ENCODE results near the gene OR11A1.

DNA sequence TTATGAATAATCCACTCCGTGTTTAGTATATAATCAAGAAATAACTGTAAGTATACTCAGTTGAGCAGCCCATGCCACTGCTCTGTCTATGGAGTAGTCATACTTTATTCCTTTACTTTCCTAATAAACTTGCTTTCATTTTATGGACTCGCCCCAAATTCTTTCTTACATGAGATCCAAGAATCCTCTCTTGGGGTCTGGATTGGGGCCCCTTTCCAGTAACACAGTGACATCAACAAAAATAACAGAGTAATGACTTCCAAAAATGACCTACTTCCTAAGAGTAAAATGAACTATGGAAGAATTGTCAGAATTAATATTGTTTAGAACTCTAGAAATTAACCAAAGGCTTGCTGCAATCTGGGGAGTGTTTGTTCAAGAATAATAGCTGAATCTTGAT lies 8.9 kb upstream of the OR11A1 start:
- TF ChIP-seq POLR2AphosphoS5 (IDR thresholded peaks at IDR 0.05; ENCODE audit: low read depth, low read length) = no peak
- TF ChIP-seq POLR2A (IDR thresholded peaks at IDR 0.05; ENCODE audit: low read depth, low read length) = no peak

Data from GM12891 (cell line).